Measurements from ENCODE around the gene TTC28. TPM values are rescaled to one million over a fixed set of nuclear protein-coding genes. Genes with fewer than 3 reads are reported as not detected.

TTC28 gene
- total and polyA plus RNA-seq, 2 donors (not counting 1 experiment from before 2014, with no cell fraction given), result 8.2 to 31.4 TPM

GRCh38 chr22:27996981-27997380, 682.7 kb downstream of the TTC28 start:
- peaks cover 6% of the 10 kb centered on the region for H3K36me3 ChIP-seq (ENCODE audit: control insufficient read depth, insufficient read depth, low read length)
- H3K27ac ChIP-seq (ENCODE audit: insufficient read depth, low read length), result no peak overlapping the region

GRCh38 chr22:27996529-27996925, 683.1 kb downstream of the TTC28 start:
- DNase-seq (ENCODE audit: low read depth in 2 of 2), result no peak
- no peak overlapping the region for H3K4me3 ChIP-seq (replicated peaks in 1 of 4; ENCODE audit: control extremely low read depth in 1 of 4, insufficient read depth in 1 of 4, low read depth in 3 of 4, low read length in 4 of 4)
- no peak overlapping the region for H3K9ac ChIP-seq (ENCODE audit: insufficient read depth, low read length)
- H3K4me2 ChIP-seq (ENCODE audit: extremely low read depth, insufficient read depth, low read length), result no peak overlapping the region
- no peaks in the 10 kb centered on the region for H4K20me1 ChIP-seq (ENCODE audit: control insufficient read depth, extremely low read depth, insufficient read depth, low read length)
- H3K27ac ChIP-seq (ENCODE audit: insufficient read depth, low read length), result no peak overlapping the region
- no peaks in the 10 kb centered on the region for H3K4me1 ChIP-seq (ENCODE audit: control insufficient read depth, extremely low read depth, insufficient read depth, low read length)
- TF ChIP-seq EZH2 (IDR thresholded peaks at IDR 0.05; ENCODE audit: low read length, missing control alignments), result no peak
- TF ChIP-seq CTCF (conservative IDR thresholded peaks at IDR 0.05 in 1 of 2, IDR thresholded peaks at IDR 0.05 in 1 of 2; ENCODE audit: low read depth in 1 of 2, low read length in 2 of 2), result no peak
- no peaks in the 10 kb centered on the region for H3K79me2 ChIP-seq (ENCODE audit: control insufficient read depth, insufficient read depth, low read length)
- H2AFZ ChIP-seq (ENCODE audit: low read length), result no peak overlapping the region
- H3K27me3 ChIP-seq (ENCODE audit: control insufficient read depth, insufficient read depth, low read length), result no peaks in the 10 kb centered on the region
- no peaks in the 10 kb centered on the region for H3K9me3 ChIP-seq (ENCODE audit: control insufficient read depth, insufficient read depth, low read depth, low read length)
- H3K36me3 ChIP-seq (ENCODE audit: control insufficient read depth, insufficient read depth, low read length), result peaks cover 6% of the 10 kb centered on the region

More at GRCh38 chr22:27996981-27997380, 682.7 kb downstream of the TTC28 start:
- H3K27me3 ChIP-seq (ENCODE audit: control insufficient read depth, insufficient read depth, low read length), result no peaks in the 10 kb centered on the region
- DNase-seq (ENCODE audit: low read depth in 2 of 2), result no peak
- H3K4me2 ChIP-seq (ENCODE audit: extremely low read depth, insufficient read depth, low read length), result no peak overlapping the region
- no peaks in the 10 kb centered on the region for H3K4me1 ChIP-seq (ENCODE audit: control insufficient read depth, extremely low read depth, insufficient read depth, low read length)
- no peaks in the 10 kb centered on the region for H3K9me3 ChIP-seq (ENCODE audit: control insufficient read depth, insufficient read depth, low read depth, low read length)
- no peaks in the 10 kb centered on the region for H3K79me2 ChIP-seq (ENCODE audit: control insufficient read depth, insufficient read depth, low read length)
- TF ChIP-seq CTCF (conservative IDR thresholded peaks at IDR 0.05 in 1 of 2, IDR thresholded peaks at IDR 0.05 in 1 of 2; ENCODE audit: low read depth in 1 of 2, low read length in 2 of 2) (no peak), EZH2 (IDR thresholded peaks at IDR 0.05; ENCODE audit: low read length, missing control alignments) (no peak)
- no peak overlapping the region for H3K4me3 ChIP-seq (replicated peaks in 1 of 4; ENCODE audit: control extremely low read depth in 1 of 4, insufficient read depth in 1 of 4, low read depth in 3 of 4, low read length in 4 of 4)
- H4K20me1 ChIP-seq (ENCODE audit: control insufficient read depth, extremely low read depth, insufficient read depth, low read length), result no peaks in the 10 kb centered on the region
- H3K9ac ChIP-seq (ENCODE audit: insufficient read depth, low read length), result no peak overlapping the region
- H2AFZ ChIP-seq (ENCODE audit: low read length), result no peak overlapping the region

GRCh38 chr22:27995801-27996528, 683.7 kb downstream of the TTC28 start:
- Histone ChIP-seq H3K4me2 (ENCODE audit: extremely low read depth, insufficient read depth, low read length) (no peak overlapping the region), H4K20me1 (ENCODE audit: control insufficient read depth, extremely low read depth, insufficient read depth, low read length) (no peaks in the 10 kb centered on the region), H3K79me2 (ENCODE audit: control insufficient read depth, insufficient read depth, low read length) (no peaks in the 10 kb centered on the region), H3K27me3 (ENCODE audit: control insufficient read depth, insufficient read depth, low read length) (no peaks in the 10 kb centered on the region), H2AFZ (ENCODE audit: low read length) (no peak overlapping the region), H3K9me3 (ENCODE audit: control insufficient read depth, insufficient read depth, low read depth, low read length) (no peaks in the 10 kb centered on the region), H3K9ac (ENCODE audit: insufficient read depth, low read length) (no peak overlapping the region), H3K36me3 (ENCODE audit: control insufficient read depth, insufficient read depth, low read length) (peaks cover 6% of the 10 kb centered on the region), H3K27ac (ENCODE audit: insufficient read depth, low read length) (no peak overlapping the region), H3K4me3 (replicated peaks in 1 of 4; ENCODE audit: control extremely low read depth in 1 of 4, insufficient read depth in 1 of 4, low read depth in 3 of 4, low read length in 4 of 4) (no peak overlapping the region), H3K4me1 (ENCODE audit: control insufficient read depth, extremely low read depth, insufficient read depth, low read length) (peaks cover 2% of the 10 kb centered on the region)
- no peak for DNase-seq (ENCODE audit: low read depth in 2 of 2)
- TF ChIP-seq CTCF (conservative IDR thresholded peaks at IDR 0.05 in 1 of 2, IDR thresholded peaks at IDR 0.05 in 1 of 2; ENCODE audit: low read depth in 1 of 2, low read length in 2 of 2) (no peak), EZH2 (IDR thresholded peaks at IDR 0.05; ENCODE audit: low read length, missing control alignments) (no peak)
